GM21619 (cell line): ENCODE measurements around the gene F8A3.
"Not testable (repeated sequence)": the region's sequence is repeated elsewhere in the genome, so short reads cannot be mapped to it uniquely, and the experiment has no call there.

Experiments
- ATAC-seq: cut with Tn5 transposase; IDR thresholded peaks from one replicate; pipeline ENCODE4 v1.9.1; 2021; ENCODE audit not compliant: unreplicated experiment

The F8A3 gene

GRCh38 chrX:155458471-155458870 is at the start of gene F8A3:
F8A3 (minus strand) TSS chrX:155458620; CDS start chrX:155458600, 20 bp downstream.
- ATAC-seq: peak; percentile 78

- ATAC-seq: no peak
Observed at GRCh38 chrX:155505296-155505695, 46.9 kb upstream of the F8A3 start.

- not testable (repeated sequence) for ATAC-seq
Observed at GRCh38 chrX:155495134-155495533, 36.7 kb upstream of the F8A3 start.

GRCh38 chrX:155491421-155491820 is 33.0 kb upstream of the F8A3 start:
- not testable (repeated sequence) for ATAC-seq

GRCh38 chrX:155477136-155477535 is 18.7 kb upstream of the F8A3 start:
- not testable (repeated sequence) for ATAC-seq

- ATAC-seq: peak; percentile 72
Observed at GRCh38 chrX:155466269-155466938, 8.0 kb upstream of the F8A3 start.

GRCh38 chrX:155460501-155460900 is 2.1 kb upstream of the F8A3 start:
- not testable (repeated sequence) for ATAC-seq

GRCh38 chrX:155457761-155458447 is 516 bp downstream of the F8A3 start:
- ATAC-seq: peak; percentile 49

GRCh38 chrX:155441097-155441496 is 17.3 kb downstream of the F8A3 start:
- no peak for ATAC-seq

GRCh38 chrX:155435744-155436112 is 22.7 kb downstream of the F8A3 start:
- ATAC-seq: no peak

- ATAC-seq: no peak
Observed at GRCh38 chrX:155434906-155435743, 23.3 kb downstream of the F8A3 start.

- ATAC-seq: no peak
Observed at GRCh38 chrX:155417769-155418168, 40.7 kb downstream of the F8A3 start.
